Measurements from ENCODE around the gene MED8.

DNA sequence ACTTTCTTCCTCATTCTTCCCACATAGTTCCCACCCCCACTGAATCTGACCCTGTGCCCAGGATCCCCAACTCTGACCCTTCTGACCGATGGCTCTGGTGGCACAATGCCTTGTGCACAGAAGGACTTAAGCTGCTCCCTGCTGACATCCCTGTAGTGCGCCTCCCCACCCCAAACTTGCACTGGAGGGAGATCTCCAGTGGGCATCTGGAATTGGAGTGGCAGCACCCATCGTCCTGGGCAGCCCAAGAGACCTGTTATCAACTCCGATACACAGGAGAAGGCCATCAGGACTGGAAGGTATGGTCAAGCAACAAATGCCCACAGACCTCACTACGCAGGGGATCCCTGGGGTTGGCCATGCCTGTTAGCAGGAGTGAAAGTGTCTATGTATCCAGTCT, 43.0 kb downstream of the MED8 start:
- TF ChIP-seq, protein P1, sequence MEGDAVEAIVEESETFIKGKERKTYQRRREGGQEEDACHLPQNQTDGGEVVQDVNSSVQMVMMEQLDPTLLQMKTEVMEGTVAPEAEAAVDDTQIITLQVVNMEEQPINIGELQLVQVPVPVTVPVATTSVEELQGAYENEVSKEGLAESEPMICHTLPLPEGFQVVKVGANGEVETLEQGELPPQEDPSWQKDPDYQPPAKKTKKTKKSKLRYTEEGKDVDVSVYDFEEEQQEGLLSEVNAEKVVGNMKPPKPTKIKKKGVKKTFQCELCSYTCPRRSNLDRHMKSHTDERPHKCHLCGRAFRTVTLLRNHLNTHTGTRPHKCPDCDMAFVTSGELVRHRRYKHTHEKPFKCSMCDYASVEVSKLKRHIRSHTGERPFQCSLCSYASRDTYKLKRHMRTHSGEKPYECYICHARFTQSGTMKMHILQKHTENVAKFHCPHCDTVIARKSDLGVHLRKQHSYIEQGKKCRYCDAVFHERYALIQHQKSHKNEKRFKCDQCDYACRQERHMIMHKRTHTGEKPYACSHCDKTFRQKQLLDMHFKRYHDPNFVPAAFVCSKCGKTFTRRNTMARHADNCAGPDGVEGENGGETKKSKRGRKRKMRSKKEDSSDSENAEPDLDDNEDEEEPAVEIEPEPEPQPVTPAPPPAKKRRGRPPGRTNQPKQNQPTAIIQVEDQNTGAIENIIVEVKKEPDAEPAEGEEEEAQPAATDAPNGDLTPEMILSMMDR (IDR thresholded peaks at IDR 0.05) = no peak
- TF ChIP-seq CHD4 (IDR thresholded peaks at IDR 0.05; ENCODE audit: borderline replicate concordance) (no peak), RFX5 (IDR thresholded peaks at IDR 0.05) (no peak)
